HCT116 (cell line): ENCODE results near the gene SBF1. TPM values are rescaled to one million over a fixed set of nuclear protein-coding genes. Genes with fewer than 3 reads are reported as not detected.

Experiments
- ATAC-seq: fragments of 200-7000 bp; cut with Tn5 transposase; 2 replicates; pipeline ENCODE4 v1.9.1; 2020; ENCODE audit warnings: mild to moderate bottlenecking, moderate library complexity
- BruUV-seq: library from RNA; stranded (reverse); fragments of 400-500 nt; replicated peaks from 2 replicates; lab custom pipeline; 2021; lab: Mats Ljungman, UMichigan
- CTCF ChIA-PET: fragments of 300-600 bp; sonication (Branson Sonifier 250); formaldehyde crosslinking; loops from one replicate; lab custom pipeline; 2021; ENCODE audit warnings: antibody characterized with exemption; lab: Charles Lee
- POLR2A ChIA-PET: fragments of 300-600, 350-600 bp; sonication (Branson Sonifier 250); formaldehyde crosslinking; loops from one replicate; lab custom pipeline; 2021; ENCODE audit warnings: antibody characterized with exemption; lab: Charles Lee
- RAD21 ChIA-PET, 2 experiments: fragments of 300-600 bp; sonication (Branson Sonifier 250); formaldehyde crosslinking; loops; one replicate each; lab custom pipeline; 2023; ENCODE audit warnings: low total read pairs in 2 of 2; ENCODE audit not compliant: uncharacterized antibody in 2 of 2, unreplicated experiment in 2 of 2, low non-redundant PET in 1 of 2; lab: Charles Lee
- DNase-seq: peaks from one replicate; pipeline ENCODE4 v3.0.0-alpha.2; 2010; ENCODE audit warnings: low read depth, low spot score
- H2AFZ ChIP-seq: fragments of 200-600 bp; shearing (Covaris generic), sonication (generic); 2 replicates; pipeline ENCODE4 v1.6.1; 2017; ENCODE audit warnings: low read depth, mixed run types, mixed read lengths, antibody characterized with exemption, low read length; ENCODE audit not compliant: poor library complexity, severe bottlenecking
- H3K27ac ChIP-seq: 2 replicates; pipeline ENCODE4 v1.5.1; 2012; ENCODE audit warnings: low read depth, low read length
- H3K27me3 ChIP-seq: fragments of 200-600 bp; sonication (generic); 2 replicates; pipeline ENCODE4 v1.6.1; 2016; ENCODE audit warnings: mixed run types, low read length, mixed read lengths; ENCODE audit not compliant: insufficient read depth
- H3K36me3 ChIP-seq, 2 experiments: fragments of 200-500 bp in 1 of 2; fragments of 200-600 bp in 1 of 2; sonication (Bioruptor generic) in 1 of 2; sonication (generic) in 1 of 2; 2 replicates each; pipeline versions ENCODE4 v1.5.1 to v1.6.1; 2014 to 2016; ENCODE audit warnings: low read length in 2 of 2, inconsistent platforms in 1 of 2, mixed read lengths in 1 of 2, mixed run types in 1 of 2; ENCODE audit not compliant: insufficient read depth in 2 of 2, control insufficient read depth in 1 of 2
- H3K4me1 ChIP-seq, 2 experiments: fragments of 200-600 bp in 1 of 2; sonication (generic) in 1 of 2; 2 replicates each; pipeline versions ENCODE4 v1.5.1 to v1.6.1; 2012 to 2017; ENCODE audit warnings: low read length in 2 of 2, inconsistent platforms in 1 of 2, mild to moderate bottlenecking in 1 of 2, mixed read lengths in 1 of 2, mixed run types in 1 of 2, moderate library complexity in 1 of 2; ENCODE audit not compliant: insufficient read depth in 2 of 2, control insufficient read depth in 1 of 2
- H3K4me2 ChIP-seq: fragments of 200-600 bp; sonication (generic); 2 replicates; pipeline ENCODE4 v1.6.1; 2017; ENCODE audit warnings: mixed run types, low read length, mixed read lengths
- H3K4me3 ChIP-seq, 2 experiments: fragments of 200-600 bp in 1 of 2; sonication (generic) in 1 of 2; replicated peaks in 1 of 2; 2 replicates each; pipeline ENCODE4 v1.5.1; 2011 to 2016; ENCODE audit warnings: low read length in 2 of 2, control low read depth in 1 of 2, low read depth in 1 of 2, mild to moderate bottlenecking in 1 of 2, mixed read lengths in 1 of 2, mixed run types in 1 of 2
- H3K79me2 ChIP-seq: fragments of 200-600 bp; sonication (generic); 2 replicates; pipeline ENCODE4 v1.6.1; 2017; ENCODE audit warnings: mild to moderate bottlenecking, mixed run types, low read length, moderate library complexity, mixed read lengths; ENCODE audit not compliant: insufficient read depth
- H3K9ac ChIP-seq: fragments of 200-600 bp; sonication (generic); 2 replicates; pipeline ENCODE4 v1.6.1; 2016; ENCODE audit warnings: low read length, mixed read lengths
- H3K9me2 ChIP-seq: fragments of 200-600 bp; sonication (generic), shearing (Covaris generic); 2 replicates; pipeline ENCODE4 v1.6.1; 2017; ENCODE audit warnings: mixed run types, mild to moderate bottlenecking, moderate library complexity; ENCODE audit not compliant: insufficient read depth
- H3K9me3 ChIP-seq, 2 experiments: fragments of 200-500 bp in 1 of 2; fragments of 200-600 bp in 1 of 2; sonication (Bioruptor generic) in 1 of 2; sonication (generic) in 1 of 2; 2 replicates each; pipeline ENCODE4 v1.6.1; 2014 to 2017; ENCODE audit warnings: low read length in 2 of 2, mixed read lengths in 2 of 2, inconsistent platforms in 1 of 2, low read depth in 1 of 2, mild to moderate bottlenecking in 1 of 2, mixed run types in 1 of 2, moderate library complexity in 1 of 2; ENCODE audit not compliant: control insufficient read depth in 1 of 2, insufficient read depth in 1 of 2
- H4K20me1 ChIP-seq: fragments of 200-600 bp; sonication (generic), shearing (Covaris generic); 2 replicates; pipeline ENCODE4 v1.6.1; 2017; ENCODE audit warnings: mixed run types, mild to moderate bottlenecking, moderate library complexity; ENCODE audit not compliant: insufficient read depth
- POLR2A ChIP-seq: IDR thresholded peaks from 2 replicates; pipeline ENCODE4 v1.7.0; 2011; ENCODE audit warnings: borderline replicate concordance; ENCODE audit not compliant: insufficient read depth, insufficient read length; ENCODE audit errors: extremely low read depth
- POLR2AphosphoS5 ChIP-seq: IDR thresholded peaks from 2 replicates; pipeline ENCODE4 v1.6.1; 2011; ENCODE audit warnings: mild to moderate bottlenecking, low read depth, low read length, moderate library complexity
- RAD21 ChIP-seq: IDR thresholded peaks from 2 replicates; pipeline ENCODE4 v1.6.1; 2012; ENCODE audit warnings: low read depth, mild to moderate bottlenecking
- SRF ChIP-seq: IDR thresholded peaks from 2 replicates; pipeline ENCODE4 v1.6.1; 2012; ENCODE audit warnings: low read depth
- TCF7L2 ChIP-seq: IDR thresholded peaks from 2 replicates; pipeline ENCODE4 v1.7.0; 2011; ENCODE audit warnings: borderline replicate concordance, inconsistent platforms; ENCODE audit not compliant: insufficient read depth, insufficient read length; ENCODE audit errors: extremely low read depth
- intact Hi-C: fragments of 100-400 bp; cut with micrococcal nuclease; formaldehyde crosslinking; loops from 2 replicates; pipeline ENCODE4 v1.10.0; 2022
- total RNA-seq: library from RNA; stranded (reverse); gene quantifications from one replicate; pipeline ENCODE4 v1.2.1, GENCODE V29; 2021; ENCODE audit not compliant: unreplicated experiment

SBF1 gene
- total RNA-seq, 1 experiment from 2014 or later: 91.1 TPM

DNA sequence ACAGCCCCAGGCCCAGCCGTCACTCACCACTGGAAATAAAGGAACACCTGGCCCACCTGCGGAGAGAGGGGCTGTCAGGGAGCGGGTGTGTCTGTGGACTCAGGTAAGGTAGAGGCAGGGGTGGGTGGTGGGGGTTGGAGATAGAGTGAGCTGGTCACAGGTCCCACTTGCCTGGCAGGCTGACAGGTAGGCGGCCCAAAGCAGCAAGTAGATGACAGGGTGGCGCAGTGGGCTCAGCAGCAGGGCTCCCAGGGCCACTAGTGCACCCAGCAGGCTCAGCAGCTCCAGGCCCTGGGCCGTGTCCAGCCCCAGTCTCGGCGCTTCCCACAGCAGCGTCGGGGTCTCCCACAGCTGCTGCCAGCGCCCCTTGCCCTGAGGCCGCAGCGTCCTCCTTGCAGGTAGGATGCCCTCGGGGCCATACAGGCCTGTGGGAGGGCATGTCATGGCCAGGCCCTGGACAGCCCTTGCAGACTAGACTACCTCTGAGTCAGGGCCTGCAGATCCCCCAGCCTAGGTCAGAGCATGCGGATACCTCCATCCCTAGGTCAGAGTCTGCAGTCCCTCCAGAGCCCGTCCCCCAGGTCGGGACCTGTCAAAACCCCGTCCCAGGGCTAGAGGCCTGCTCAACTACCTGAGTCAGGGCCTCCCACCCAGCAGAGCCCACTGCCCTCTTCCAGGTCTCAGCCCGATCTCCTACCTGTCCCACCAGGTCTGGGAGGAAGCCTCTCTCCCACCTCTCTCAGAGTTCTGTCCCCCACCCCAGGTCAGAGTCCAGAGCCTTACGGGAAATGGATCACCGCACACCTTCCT, 32.0 kb upstream of the SBF1 start (continued):
- TF ChIP-seq SRF (no peak), POLR2A (no peak)
- TF ChIP-seq, all 23 proteins: peak for 0

DNA sequence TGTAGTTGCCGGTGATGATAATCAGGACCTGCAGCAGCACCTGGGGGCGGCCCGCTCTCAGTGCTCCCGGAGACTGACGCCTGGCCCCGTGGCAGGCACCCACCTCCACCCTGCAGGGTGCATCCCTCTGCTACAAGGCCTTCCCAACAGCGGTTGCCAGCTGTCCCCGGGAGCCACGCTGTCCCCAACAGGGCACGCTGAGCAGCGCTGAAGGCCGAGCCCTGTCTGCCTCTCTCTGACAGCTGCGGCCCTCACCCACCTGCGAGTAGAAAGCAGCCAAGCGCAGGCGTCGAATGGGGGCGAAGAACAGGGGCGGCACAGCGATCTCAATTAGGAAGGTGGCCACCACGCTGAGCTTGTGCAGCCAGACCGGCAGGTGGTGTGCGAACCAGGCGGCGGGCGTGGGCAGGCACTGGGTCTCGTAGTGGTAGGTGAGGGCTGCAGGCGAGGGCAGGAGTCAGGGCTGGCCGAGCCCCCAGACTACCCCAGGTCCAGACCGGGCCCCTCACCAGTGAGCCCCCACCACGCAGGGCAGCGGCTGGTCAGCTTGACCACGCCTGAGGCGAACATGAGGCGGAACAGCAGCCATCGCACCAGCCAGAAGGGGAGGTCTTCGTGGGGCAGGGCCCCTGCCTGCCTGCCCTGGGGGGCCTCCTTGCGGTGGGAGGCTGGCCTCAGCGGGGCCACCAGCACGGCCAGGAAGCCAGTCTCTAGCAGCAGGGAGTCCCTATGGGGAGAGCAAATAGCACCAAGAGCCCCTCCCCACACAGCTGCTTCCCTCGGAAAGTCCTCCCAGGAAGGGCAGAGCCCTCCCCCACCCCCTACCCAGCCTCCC, 31.2 kb upstream of the SBF1 start:
- no peak for ATAC-seq
- H3K9me3 ChIP-seq: no peaks in the 10 kb centered on the region
- TF ChIP-seq RAD21 (no peak), POLR2AphosphoS5 (no peak), TCF7L2 (no peak)
- TF ChIP-seq, all 23 proteins: peak for 0
- Histone ChIP-seq H3K4me3 (peak overlapping the region; percentile 67 to 99), H4K20me1 (no peaks in the 10 kb centered on the region), H3K27me3 (no peaks in the 10 kb centered on the region), H3K9me2 (no peaks in the 10 kb centered on the region), H3K79me2 (peaks cover 44% of the 10 kb centered on the region), H3K4me1 (peaks cover 10 to 17% of the 10 kb centered on the region in 2 experiments), H3K36me3 (peaks cover 0 to 8% of the 10 kb centered on the region in 2 experiments; a peak in 1 of 4 replicates), H2AFZ (no peak overlapping the region), H3K27ac (peak overlapping the region; percentile 18; the same call in 1 of the 2 replicates), H3K4me2 (peak overlapping the region; percentile 93), H3K9ac (peak overlapping the region; percentile 94; the same call in 1 of the 2 replicates)
- POLR2A ChIA-PET: no interaction called here
- intact Hi-C loops: no loop called here
- no TSS peak for BruUV-seq
- RAD21 ChIA-PET: no interaction called here
- DNase-seq: no peak
- CTCF ChIA-PET: no interaction called here
